ENCODE data around the gene KRCC1.

DNA sequence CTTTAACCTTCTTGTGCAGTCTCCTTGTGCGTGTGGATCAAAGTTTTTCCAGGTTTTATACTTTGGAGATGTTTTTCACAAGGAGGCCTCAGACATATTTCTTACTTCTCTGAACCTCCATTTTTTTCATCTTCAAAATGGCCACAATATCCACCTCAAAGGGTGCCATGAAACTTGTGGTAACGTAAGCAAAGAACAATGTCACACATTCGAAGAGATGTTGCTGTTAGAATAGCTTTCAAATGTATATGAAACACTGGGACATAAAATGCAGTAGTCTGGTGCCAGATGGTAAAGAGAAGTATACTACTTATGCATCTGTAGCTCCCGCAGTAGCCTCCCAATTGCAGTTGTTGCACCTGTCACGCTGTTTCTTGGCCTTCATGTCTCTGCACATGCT, 2.6 kb upstream of the KRCC1 start:
- TF ChIP-seq, protein P1, sequence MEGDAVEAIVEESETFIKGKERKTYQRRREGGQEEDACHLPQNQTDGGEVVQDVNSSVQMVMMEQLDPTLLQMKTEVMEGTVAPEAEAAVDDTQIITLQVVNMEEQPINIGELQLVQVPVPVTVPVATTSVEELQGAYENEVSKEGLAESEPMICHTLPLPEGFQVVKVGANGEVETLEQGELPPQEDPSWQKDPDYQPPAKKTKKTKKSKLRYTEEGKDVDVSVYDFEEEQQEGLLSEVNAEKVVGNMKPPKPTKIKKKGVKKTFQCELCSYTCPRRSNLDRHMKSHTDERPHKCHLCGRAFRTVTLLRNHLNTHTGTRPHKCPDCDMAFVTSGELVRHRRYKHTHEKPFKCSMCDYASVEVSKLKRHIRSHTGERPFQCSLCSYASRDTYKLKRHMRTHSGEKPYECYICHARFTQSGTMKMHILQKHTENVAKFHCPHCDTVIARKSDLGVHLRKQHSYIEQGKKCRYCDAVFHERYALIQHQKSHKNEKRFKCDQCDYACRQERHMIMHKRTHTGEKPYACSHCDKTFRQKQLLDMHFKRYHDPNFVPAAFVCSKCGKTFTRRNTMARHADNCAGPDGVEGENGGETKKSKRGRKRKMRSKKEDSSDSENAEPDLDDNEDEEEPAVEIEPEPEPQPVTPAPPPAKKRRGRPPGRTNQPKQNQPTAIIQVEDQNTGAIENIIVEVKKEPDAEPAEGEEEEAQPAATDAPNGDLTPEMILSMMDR (IDR thresholded peaks at IDR 0.05): no peak
- no peak for TF ChIP-seq EP300 (IDR thresholded peaks at IDR 0.05)

All from tibial nerve (tissue), 4 donors.